NCI-H1436 (cell line): ENCODE measurements around the gene MDM2.

Source experiments
- DNase-seq: peaks from one replicate; lab custom pipeline; 2025; lab: John Stamatoyannopoulos, UW

The MDM2 gene

DNA sequence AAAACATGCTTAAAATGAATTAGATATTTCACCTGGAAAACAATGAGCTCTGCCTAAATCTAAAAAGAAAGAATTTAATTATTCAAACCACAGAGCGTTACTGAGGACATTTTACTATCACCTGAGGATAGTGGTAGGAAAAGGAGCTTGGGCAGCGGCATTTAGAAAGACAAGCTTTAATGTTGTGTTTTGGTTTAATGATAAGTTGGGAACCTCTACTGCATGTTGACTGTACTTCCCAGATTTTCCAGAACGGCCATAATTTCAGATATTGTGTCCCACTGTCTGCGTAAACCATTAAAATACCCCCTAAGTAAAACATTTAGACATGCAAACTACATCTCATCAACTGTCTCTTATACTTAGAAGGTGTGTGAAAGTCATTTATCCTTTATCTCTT, 69.6 kb downstream of the MDM2 start:
- DNase-seq = no peak

DNA sequence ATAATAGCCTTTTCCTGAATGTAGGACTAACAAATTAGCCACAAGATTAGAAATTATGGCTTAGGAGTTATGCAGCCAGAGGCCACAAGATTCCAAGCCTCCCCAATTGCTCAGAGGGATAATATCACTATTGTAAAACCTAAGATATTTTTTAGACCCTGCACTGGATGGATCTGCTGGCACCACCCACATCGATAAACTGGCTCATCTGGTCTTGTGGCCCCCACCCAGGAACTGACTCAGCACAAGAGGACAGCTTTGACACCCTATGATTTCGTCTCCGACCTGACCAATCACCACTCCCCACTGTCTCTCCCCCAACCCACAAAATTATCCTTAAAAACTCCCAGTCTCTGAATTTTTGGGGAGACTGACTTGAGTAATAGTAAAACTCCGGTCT, 70.3 kb downstream of the MDM2 start:
- DNase-seq = no peak

DNA sequence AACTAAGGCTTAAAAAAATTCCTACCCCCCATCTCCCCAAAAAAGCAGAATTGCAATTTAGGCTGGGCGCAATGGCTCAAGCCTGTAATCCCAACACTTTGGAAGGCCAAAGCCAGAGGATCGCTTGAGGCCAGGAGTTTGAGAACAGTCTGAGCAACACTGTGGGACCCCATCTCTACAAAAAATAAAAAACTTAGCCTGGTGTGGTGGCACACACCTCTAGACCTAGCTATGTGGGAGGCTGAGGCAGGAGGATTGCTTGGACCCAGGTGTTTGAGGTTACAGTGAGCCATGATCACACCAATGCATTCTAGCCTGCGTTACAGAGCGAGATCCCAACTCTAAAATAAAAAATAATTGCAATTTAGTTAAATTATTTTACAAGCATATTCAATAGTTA, 70.9 kb downstream of the MDM2 start:
- no peak for DNase-seq

DNA sequence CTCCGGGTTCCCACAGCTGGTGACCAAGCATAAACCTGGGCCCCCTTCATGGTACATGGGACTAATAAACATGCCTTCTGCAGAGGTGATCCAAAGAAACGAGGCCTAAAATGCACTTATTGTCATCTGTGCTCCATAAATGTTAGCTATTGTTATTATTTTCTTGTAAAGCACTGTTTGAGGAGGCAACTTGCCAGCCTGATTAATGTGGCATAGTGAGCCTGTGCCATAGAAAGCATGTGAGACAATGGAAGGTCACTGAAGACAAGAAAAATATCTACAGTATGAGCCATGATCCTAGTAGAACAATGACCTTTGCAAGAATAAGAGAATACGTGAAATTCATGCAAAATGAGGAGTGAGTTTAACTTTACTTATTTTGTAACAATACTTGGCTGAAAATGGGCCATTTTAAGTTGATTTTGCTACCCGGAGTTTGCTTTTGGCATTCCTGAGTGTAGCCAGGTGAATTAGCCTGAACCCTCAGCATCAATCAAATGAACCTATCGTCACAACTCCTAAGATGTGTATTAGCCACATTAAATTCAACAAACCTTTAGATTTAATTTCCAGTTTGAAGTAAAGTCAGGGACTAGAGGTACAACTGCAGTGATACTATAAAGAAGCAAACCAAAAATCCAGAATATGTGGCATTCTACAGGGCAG, 72.8 kb downstream of the MDM2 start:
- DNase-seq = no peak

DNA sequence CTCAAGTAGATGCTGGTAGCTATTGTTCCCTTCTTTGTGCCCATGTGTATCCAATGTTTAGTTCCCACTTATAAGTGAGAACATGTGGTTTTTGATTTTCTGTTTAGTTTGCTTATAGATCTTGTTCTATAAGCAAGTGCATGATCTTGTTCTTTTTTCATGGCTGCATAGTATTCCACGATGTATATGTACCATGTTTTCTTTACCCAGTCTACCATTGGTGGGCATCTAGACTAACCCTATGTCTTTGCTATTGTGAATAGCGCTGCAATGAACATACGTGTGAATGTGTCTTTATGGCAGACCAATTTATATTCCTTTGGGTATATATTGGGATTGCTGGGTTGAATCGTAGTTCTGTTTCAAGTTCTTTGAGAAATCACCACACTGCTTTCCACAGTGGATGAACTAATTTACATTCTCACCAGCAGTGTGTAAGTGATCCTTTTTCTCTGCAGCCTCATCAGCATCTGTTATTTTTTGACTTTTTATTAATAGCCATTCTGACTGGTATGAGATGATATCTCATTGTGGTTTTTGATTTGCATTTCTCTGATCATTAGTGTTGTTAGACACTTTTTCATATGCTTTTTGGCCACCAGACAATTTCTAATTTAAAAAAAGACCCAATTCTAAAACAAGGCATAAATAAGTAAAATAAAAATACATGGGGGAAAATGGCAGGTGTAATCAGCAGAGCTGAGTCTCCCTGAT, 74.4 kb downstream of the MDM2 start:
- no peak for DNase-seq

DNA sequence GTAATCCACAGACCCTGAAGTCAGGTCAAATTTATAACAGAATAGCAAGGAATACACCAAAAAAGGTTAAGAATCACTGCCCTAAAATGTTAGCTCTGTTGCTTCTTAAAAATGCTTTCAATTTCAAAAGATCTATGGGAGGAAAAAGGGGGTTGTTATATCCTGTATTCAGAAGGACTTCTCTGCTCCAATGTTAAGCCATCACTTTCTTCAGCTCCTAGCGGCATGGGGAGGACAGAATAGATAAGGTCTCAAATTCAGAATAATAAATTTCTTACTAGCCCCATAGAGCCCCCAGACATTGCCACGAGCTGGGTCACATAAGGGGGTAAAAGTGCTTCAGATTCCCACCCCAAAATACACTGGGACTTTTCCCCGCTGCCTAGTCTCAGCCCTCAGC, 75.2 kb downstream of the MDM2 start:
- DNase-seq = no peak

DNA sequence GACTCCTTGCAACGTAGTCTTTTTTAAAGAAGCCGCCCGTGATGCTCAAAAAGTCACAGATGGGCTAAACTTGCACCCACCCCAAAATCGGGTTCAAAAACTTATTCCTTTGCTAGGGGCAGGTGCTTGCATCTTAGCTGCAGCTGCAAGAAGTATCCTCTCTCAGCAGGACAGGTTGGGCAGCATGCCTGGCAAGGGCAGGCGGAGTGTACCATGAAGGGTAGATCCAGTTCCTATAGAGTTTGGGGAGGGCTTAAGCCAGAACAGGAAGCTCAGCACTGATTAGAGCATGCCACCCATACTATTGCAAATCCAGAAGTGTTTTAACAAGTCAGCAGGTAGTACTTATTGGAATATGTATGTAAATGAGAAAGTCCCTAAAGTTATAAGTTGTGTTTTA, 76.3 kb downstream of the MDM2 start:
- DNase-seq = no peak

DNA sequence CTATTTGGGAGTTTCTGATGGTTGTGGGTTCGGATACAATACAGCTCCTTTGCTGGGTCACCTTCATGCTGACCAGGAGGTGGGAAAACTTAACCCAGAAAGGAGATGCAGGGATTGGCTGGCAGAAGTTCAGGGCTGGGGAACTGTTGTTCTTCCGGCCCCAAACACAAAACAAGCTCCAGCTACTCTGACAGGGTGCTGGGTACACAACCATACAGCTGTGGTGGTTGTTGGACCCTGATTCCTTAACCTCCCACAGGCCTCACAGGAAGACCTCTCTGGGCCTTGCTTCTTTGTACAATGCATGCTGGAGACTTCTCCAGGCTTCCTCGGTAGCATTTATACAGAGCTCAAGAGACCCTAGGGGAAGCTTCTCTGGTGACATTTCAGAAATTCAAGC, 77.4 kb downstream of the MDM2 start:
- no peak for DNase-seq

DNA sequence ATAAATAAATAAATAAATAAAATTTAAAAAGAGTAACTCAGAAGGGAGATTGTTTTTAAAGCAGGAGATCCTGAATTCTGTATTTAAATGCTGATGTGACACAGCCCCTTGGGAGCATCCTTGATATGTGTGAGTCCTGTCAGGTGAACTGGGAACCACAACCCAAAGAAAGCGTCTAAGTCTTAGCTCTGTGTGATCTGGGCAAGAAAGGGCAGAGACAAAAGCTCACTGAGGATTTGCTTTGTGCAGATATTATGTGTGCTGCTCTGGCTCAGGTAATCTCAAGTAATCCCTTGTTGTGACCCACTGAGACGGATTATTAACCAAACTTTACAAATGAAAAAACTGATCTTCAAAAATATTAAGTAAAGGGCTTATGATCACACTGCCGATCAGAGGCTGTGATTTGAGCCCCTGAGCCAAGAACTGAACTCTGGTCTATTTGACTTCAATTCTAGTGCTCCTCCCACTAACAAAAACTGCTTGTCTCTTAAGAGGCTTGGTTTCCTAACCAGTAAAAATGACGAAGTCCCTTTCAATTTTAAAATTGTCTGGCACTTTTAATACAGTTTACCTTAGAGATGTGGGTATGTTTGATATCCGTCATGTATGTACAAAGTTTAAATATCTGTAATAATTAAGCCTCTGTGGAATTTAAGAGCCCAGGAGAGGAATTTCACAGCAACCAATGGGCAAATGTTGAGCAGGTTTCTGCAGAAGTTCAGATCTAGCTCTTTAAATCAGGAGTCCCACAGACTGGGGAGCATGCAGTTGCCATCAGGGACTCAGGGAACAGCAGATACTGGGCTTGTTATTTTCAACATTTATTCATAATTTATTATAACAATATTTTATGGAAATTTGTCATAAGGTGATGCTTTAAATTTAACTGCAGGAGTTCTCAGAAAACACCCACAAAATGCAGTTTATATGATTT, 78.9 kb downstream of the MDM2 start:
- DNase-seq = no peak

DNA sequence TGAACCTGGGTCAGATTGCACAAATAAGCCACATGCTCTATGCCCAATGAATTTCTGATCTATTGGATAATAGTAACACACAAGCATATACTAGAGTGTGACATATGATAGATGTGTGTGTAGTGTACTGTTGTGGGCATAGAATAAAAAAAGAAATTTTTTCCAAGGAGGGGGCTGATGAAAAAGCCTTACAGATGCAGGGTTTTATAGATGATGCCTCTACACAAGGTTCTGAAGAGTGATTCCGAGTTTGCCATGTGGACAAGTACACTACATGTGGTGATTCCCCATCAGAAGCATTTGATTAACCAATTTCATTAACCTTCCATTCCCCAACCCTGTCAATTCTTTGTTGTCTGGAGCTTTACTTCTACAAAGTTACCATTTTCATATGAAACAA, 79.7 kb downstream of the MDM2 start:
- no peak for DNase-seq

DNA sequence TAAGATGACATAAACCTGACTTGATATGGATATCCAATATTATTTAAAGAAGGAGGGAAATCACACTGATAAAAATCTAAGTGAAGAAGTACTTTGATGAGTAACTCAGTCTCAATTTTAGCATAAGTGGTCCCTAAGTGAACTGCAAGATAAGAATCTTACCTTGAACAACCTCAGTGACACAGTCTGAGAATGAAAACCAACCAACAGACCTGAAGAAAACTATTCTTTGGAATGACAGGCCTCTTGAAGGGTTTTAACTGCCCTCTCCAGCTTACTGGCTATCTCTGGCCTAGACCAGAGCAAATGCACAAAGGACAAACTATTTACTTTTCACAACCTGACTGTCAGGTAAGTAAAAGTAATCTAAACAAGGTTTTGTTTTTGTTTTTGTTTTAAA, 80.3 kb downstream of the MDM2 start:
- no peak for DNase-seq

DNA sequence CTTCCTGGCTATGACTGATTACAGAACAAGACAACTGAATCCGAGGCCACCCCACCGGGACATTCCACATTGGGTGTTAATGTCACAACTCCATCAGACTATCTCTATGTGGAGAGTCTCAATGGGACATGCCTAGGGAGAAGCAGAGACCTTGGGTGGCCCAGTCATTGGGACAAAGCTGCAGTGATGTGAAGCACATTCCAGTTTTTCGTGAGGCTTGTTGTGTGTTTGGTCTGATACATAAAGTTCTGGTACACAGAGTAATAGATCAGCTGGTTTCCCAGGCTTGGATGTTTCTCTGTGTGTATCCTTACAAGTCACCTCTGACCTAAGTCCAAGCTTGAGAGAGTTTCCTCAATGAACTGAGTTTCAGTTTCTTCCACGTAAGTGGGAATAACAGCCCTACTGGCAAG, 82.7 kb downstream of the MDM2 start:
- DNase-seq = no peak

DNA sequence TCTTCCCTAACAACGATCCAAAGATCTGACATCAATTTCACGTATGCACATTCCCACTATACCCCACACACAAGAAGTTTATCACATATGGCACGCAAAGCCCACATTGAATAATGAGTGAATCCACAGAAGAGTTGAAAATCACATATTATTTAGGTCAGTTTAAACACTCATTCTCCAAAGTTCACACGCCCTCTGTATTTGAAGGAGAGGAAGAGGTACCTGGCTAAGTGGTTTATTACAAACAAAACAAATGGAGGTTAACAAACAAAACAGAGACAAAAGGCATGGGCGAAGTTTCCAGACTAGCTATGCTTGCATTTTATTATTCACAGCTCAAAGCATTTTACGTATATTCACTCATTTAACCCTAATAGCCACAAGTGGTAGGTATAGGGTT, 83.2 kb downstream of the MDM2 start:
- no peak for DNase-seq

DNA sequence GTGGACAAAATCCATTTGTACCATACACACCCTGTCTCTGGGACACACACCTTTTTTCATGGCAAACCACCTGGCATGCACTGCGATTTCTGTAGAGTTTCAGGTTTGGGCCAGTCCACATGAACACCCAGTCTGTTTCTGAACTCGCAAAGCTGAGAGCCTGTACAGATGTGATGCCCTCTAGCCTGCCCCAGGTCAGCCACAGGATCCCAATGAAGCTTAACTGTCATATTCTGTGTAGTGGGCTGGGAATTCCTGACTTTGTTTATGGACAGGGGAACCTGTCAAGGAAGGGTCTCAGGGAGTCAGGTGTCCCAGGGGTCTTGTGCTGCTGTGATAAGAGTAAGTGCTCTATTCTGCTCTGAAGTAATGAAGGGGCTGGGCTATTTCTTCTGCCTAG, 85.2 kb downstream of the MDM2 start:
- no peak for DNase-seq

DNA sequence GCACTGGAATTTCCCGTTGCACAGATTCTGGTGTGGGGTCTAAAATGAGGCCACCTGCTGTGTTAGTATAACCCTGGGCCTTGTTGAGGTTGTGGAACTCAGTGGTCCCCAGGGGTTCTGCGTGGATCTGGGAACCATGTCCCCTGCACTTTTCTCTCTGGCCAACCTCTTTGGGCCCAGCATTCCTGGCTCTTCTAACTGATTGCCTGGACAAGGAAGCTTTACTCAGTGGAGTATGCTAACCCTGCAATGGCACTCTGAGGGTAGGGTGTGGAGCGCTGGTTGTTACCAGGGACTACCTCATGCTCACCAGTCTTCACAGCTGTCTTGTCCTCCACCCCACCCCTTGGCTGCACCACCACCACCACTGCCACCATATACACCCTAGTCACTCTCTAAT, 85.8 kb downstream of the MDM2 start:
- no peak for DNase-seq

DNA sequence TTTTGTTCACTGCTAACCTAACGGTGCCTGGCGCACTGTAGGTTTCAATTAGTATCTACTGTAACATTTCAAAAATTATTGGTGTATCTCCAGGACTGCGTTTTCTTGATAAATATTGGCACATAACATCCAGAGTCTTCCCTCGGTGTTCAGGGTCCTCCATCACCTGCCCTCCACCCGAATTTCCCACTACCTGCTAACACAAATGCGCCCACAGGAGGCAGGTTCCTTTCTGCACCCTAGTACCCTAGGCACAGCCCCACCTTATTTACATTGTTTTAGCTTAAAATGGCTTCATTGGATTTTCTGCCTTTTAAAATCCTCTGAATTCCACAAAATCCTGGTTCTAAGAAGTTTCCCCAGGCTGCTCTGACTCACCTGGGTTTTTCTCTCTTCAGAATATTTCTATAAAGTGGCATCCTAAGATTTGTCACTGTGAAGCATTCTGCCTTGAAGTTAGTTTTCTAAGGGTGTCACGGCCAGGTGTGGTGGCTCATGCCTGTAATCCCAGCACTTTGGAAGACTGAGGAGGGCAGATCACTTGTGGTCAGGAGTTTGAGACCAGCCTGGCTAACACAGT, 86.4 kb downstream of the MDM2 start:
- DNase-seq = no peak

DNA sequence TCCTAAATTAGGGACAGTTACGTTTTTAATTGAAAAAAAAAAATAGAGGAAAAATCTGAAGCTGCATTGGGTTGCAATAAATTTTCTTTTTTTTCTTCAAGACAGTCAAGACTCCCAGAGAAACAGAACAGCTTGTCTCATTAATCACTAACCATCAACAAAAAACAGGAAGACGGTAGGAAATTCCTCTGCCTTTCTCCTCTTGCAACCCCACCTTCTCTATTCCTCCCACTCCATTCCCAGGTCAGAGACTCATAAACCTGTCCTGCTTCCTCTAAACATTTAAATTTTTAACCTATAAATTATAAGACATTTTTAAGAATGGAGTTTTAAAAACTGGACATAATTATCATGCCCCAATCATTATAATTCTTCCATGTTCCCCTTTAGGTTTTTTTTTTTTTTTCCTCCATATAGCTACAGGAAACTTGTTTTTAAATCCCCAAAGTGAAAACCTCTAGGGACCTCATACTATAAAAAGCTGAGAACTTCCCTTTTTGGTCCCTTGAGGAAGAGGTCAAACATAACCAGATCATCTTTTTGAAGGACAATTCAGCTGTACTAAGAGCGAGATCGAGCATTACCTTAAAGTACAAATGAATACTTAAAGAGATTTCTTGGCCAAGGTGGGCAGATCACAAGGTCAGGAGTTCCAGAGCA, 89.0 kb downstream of the MDM2 start:
- no peak for DNase-seq

DNA sequence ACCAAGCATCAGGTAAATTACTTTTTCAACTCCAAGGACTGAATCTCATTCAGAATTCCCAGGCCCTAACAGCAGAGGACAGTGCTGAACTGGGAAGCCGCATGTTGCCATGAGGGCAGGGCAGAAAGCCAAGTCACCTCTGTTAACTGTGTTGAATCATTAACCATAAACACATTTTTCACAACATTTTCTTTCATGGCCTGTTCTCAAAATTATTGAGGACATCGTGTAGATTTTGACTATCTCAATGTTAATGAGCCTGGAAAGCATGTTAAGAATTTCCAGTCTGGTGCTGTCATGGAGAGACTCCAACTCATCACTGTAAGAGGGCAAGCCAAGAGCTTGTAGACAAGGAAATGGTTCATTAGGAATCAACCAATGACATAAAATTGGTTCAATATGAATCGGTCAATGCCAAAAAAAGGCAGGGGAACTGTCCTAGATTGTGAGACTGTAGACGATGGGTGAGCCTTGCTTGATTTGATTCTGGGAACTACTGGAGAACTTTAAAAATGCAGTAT, 91.3 kb downstream of the MDM2 start:
- no peak for DNase-seq

DNA sequence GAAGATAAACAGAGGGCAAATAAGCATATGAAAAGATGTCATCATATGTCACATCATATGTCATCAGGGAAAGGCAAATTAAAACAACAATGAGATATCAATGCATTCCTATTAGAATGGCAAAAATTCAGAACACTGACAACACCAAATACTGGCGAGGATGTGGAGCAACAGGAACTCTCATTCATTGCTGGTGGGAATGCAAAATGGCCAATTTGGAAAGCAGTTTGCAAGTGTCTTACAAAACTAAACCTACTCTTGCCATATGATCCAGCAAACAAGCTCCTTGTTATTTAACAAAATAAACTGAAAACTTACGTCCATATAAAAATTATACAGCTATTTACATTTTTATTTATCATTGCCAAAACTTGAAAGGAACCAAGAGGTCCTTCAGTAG, 92.3 kb downstream of the MDM2 start:
- no peak for DNase-seq
